Sigmoid colon (tissue), 4 donors: ENCODE measurements around the gene AIG1.

Experiments used
- POLR2A ChIP-seq, 2 donors: fragments of 450-650 bp; IDR thresholded peaks; one replicate each; pipeline ENCODE4 v1.6.1; 2016; ENCODE audit warnings: antibody characterized with exemption in 2 of 2, mild to moderate bottlenecking in 2 of 2, moderate library complexity in 2 of 2
- POLR2AphosphoS5 ChIP-seq, 4 donors: sonication (generic); formaldehyde crosslinking; IDR thresholded peaks; one replicate each; pipeline ENCODE4 v1.6.1; 2017; ENCODE audit warnings: antibody characterized with exemption in 4 of 4
- TF ChIP-seq, protein P1 (sequence below), 4 experiments: fragments of 450-650 bp in 3 of 4; fragments of 200-600 bp in 1 of 4; IDR thresholded peaks; one replicate each; pipeline ENCODE4 v1.5.1; 2016 to 2019; ENCODE audit warnings: antibody characterized with exemption in 4 of 4, mild to moderate bottlenecking in 3 of 4, moderate library complexity in 2 of 4

DNA sequence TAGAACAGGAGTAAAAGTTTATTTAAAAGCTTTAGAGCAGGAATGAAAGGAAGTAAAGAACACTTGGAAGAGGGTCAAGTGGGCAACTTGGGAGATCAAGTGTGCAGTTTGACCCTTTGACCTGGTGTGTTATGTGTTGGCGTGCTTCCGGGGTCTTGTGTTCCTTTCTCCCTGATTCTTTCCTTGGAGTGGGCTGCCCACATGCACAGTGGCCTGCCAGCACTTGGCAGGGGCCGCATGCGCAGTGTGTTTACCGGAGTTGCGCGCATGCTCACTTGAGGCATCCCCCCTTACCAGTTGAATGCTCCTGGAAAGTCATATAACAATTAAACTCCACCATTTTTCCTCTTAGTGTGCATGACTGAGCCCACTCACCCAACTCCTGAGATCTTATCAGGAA, 229.5 kb downstream of the AIG1 start:
- TF ChIP-seq, protein P1, sequence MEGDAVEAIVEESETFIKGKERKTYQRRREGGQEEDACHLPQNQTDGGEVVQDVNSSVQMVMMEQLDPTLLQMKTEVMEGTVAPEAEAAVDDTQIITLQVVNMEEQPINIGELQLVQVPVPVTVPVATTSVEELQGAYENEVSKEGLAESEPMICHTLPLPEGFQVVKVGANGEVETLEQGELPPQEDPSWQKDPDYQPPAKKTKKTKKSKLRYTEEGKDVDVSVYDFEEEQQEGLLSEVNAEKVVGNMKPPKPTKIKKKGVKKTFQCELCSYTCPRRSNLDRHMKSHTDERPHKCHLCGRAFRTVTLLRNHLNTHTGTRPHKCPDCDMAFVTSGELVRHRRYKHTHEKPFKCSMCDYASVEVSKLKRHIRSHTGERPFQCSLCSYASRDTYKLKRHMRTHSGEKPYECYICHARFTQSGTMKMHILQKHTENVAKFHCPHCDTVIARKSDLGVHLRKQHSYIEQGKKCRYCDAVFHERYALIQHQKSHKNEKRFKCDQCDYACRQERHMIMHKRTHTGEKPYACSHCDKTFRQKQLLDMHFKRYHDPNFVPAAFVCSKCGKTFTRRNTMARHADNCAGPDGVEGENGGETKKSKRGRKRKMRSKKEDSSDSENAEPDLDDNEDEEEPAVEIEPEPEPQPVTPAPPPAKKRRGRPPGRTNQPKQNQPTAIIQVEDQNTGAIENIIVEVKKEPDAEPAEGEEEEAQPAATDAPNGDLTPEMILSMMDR (IDR thresholded peaks at IDR 0.05): no peak
- TF ChIP-seq POLR2AphosphoS5 (IDR thresholded peaks at IDR 0.05) (no peak), POLR2A (IDR thresholded peaks at IDR 0.05) (no peak)
